ENCODE data around the gene KRTAP12-4.

GRCh38 chr21:44644878-44645277 lies 9.6 kb downstream of the KRTAP12-4 start:
- TF ChIP-seq CTCF (IDR thresholded peaks at IDR 0.05; ENCODE audit: borderline replicate concordance, extremely low read depth, low read length, poor library complexity, severe bottlenecking): no peak
- no peak for TF ChIP-seq EZH2 (IDR thresholded peaks at IDR 0.05; ENCODE audit: borderline replicate concordance, low read depth, low read length, severe bottlenecking)
